HG02623 (cell line): ENCODE data around the gene ZNF773.
A peak's percentile ranks its signal among the peaks of the same experiment; 100 is the strongest.
"Not testable (repeated sequence)": the region's sequence is repeated elsewhere in the genome, so short reads cannot be mapped to it uniquely, and the experiment has no call there.

Experiments used
- ATAC-seq: cut with Tn5 transposase; IDR thresholded peaks from one replicate; pipeline ENCODE4 v1.9.1; 2021; ENCODE audit warnings: moderate library complexity; ENCODE audit not compliant: unreplicated experiment

The ZNF773 gene

GRCh38 chr19:57499680-57500395 is at the start of gene ZNF773:
TSS of gene ZNF773 (plus strand) at chr19:57499938. CDS start at chr19:57500081, 143 bp downstream.
- peak; percentile 92 for ATAC-seq

GRCh38 chr19:57452307-57452706 is 47.4 kb upstream of the ZNF773 start:
- ATAC-seq = no peak

- no peak for ATAC-seq
Measured at GRCh38 chr19:57465680-57466381, 33.9 kb upstream of the ZNF773 start.

GRCh38 chr19:57466489-57466888 is 33.2 kb upstream of the ZNF773 start:
- ATAC-seq = no peak

- ATAC-seq = no peak
Measured at GRCh38 chr19:57473646-57474045, 26.1 kb upstream of the ZNF773 start.

- peak; percentile 92 for ATAC-seq
Measured at GRCh38 chr19:57477191-57478008, 22.3 kb upstream of the ZNF773 start, which contains the start of gene ZNF772. TSS of gene ZNF772 (minus strand) at chr19:57477566. CDS start at chr19:57477309, 257 bp downstream.

- ATAC-seq = peak; percentile 94
Measured at GRCh38 chr19:57487477-57488298, 12.1 kb upstream of the ZNF773 start, which contains the start of gene ZNF419. TSS of gene ZNF419 (plus strand) at chr19:57487750. CDS start at chr19:57487951, 201 bp downstream.

- not testable (repeated sequence) for ATAC-seq
Measured at GRCh38 chr19:57488299-57488644, 11.5 kb upstream of the ZNF773 start.

GRCh38 chr19:57499332-57499679 is 432 bp upstream of the ZNF773 start:
- not testable (repeated sequence) for ATAC-seq

- not testable (repeated sequence) for ATAC-seq
Measured at GRCh38 chr19:57500400-57500799, 662 bp downstream of the ZNF773 start.

- no peak for ATAC-seq
Measured at GRCh38 chr19:57506163-57506562, 6.4 kb downstream of the ZNF773 start.

- no peak for ATAC-seq
Measured at GRCh38 chr19:57511484-57511883, 11.7 kb downstream of the ZNF773 start.

GRCh38 chr19:57512845-57513244 is 13.1 kb downstream of the ZNF773 start:
- ATAC-seq = no peak

GRCh38 chr19:57515255-57515654 is 15.5 kb downstream of the ZNF773 start:
- ATAC-seq = no peak

GRCh38 chr19:57518021-57518420 is 18.3 kb downstream of the ZNF773 start:
- ATAC-seq = not testable (repeated sequence)

- peak; percentile 98 for ATAC-seq
Measured at GRCh38 chr19:57527136-57527881, 27.6 kb downstream of the ZNF773 start, which contains the start of gene ZNF549. TSS of gene ZNF549 (plus strand) at chr19:57527356. CDS start at chr19:57527574, 218 bp downstream.

GRCh38 chr19:57537953-57538547 is 38.3 kb downstream of the ZNF773 start:
- no peak for ATAC-seq

- no peak for ATAC-seq
Measured at GRCh38 chr19:57546513-57546912, 46.8 kb downstream of the ZNF773 start.

- no peak for ATAC-seq
Measured at GRCh38 chr19:57552432-57552831, 52.7 kb downstream of the ZNF773 start.
